Measurements from ENCODE around the gene POLR1A.

POLR1A gene

GRCh38 chr2:86037795-86038192 is 67.9 kb downstream of the POLR1A start:
- no peaks in the 10 kb centered on the region for H3K9me3 ChIP-seq (ENCODE audit: control insufficient read depth, insufficient read depth, low read length)
- no peaks in the 10 kb centered on the region for H3K27me3 ChIP-seq (ENCODE audit: control insufficient read depth, low read length)
- peaks cover 25% of the 10 kb centered on the region for H3F3A ChIP-seq (ENCODE audit: control insufficient read depth, insufficient read depth)
- peaks cover 54% of the 10 kb centered on the region for H3K4me1 ChIP-seq (ENCODE audit: control insufficient read depth, low read length)
- TF ChIP-seq, protein P1, sequence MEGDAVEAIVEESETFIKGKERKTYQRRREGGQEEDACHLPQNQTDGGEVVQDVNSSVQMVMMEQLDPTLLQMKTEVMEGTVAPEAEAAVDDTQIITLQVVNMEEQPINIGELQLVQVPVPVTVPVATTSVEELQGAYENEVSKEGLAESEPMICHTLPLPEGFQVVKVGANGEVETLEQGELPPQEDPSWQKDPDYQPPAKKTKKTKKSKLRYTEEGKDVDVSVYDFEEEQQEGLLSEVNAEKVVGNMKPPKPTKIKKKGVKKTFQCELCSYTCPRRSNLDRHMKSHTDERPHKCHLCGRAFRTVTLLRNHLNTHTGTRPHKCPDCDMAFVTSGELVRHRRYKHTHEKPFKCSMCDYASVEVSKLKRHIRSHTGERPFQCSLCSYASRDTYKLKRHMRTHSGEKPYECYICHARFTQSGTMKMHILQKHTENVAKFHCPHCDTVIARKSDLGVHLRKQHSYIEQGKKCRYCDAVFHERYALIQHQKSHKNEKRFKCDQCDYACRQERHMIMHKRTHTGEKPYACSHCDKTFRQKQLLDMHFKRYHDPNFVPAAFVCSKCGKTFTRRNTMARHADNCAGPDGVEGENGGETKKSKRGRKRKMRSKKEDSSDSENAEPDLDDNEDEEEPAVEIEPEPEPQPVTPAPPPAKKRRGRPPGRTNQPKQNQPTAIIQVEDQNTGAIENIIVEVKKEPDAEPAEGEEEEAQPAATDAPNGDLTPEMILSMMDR (IDR thresholded peaks at IDR 0.05; ENCODE audit: low read depth, low read length, poor library complexity, severe bottlenecking): no peak
- TF ChIP-seq EZH2phosphoT487 (IDR thresholded peaks at IDR 0.05; ENCODE audit: borderline replicate concordance, low read length): no peak
- peaks cover 94% of the 10 kb centered on the region for H3K36me3 ChIP-seq (ENCODE audit: control insufficient read depth, low read length)
- H3K79me2 ChIP-seq (ENCODE audit: control insufficient read depth, low read length): peaks cover 9% of the 10 kb centered on the region
- no peaks in the 10 kb centered on the region for H3K9me2 ChIP-seq (replicated peaks; ENCODE audit: control insufficient read depth, low read length)
- peak overlapping the region; percentile 97 for H3K27ac ChIP-seq (ENCODE audit: low read depth, low read length)
- H3K4me2 ChIP-seq (ENCODE audit: low read length): peak overlapping the region; percentile 85
- H3K4me3 ChIP-seq (ENCODE audit: low read length): peak overlapping the region; percentile 68
- H4K20me1 ChIP-seq (ENCODE audit: control insufficient read depth, insufficient read depth, low read depth, low read length): no peaks in the 10 kb centered on the region

- H3K4me1 ChIP-seq (ENCODE audit: control insufficient read depth, low read length): peaks cover 54% of the 10 kb centered on the region
- peak overlapping the region; percentile 85 for H3K4me2 ChIP-seq (ENCODE audit: low read length)
- peak overlapping the region; percentile 68 for H3K4me3 ChIP-seq (ENCODE audit: low read length)
- no peaks in the 10 kb centered on the region for H3K9me2 ChIP-seq (replicated peaks; ENCODE audit: control insufficient read depth, low read length)
- no peaks in the 10 kb centered on the region for H3K9me3 ChIP-seq (ENCODE audit: control insufficient read depth, insufficient read depth, low read length)
- peaks cover 9% of the 10 kb centered on the region for H3K79me2 ChIP-seq (ENCODE audit: control insufficient read depth, low read length)
- H4K20me1 ChIP-seq (ENCODE audit: control insufficient read depth, insufficient read depth, low read depth, low read length): no peaks in the 10 kb centered on the region
- H3K36me3 ChIP-seq (ENCODE audit: control insufficient read depth, low read length): peaks cover 94% of the 10 kb centered on the region
- no peaks in the 10 kb centered on the region for H3K27me3 ChIP-seq (ENCODE audit: control insufficient read depth, low read length)
- TF ChIP-seq, protein P1 (IDR thresholded peaks at IDR 0.05; ENCODE audit: low read depth, low read length, poor library complexity, severe bottlenecking): no peak
- no peak for TF ChIP-seq EZH2phosphoT487 (IDR thresholded peaks at IDR 0.05; ENCODE audit: borderline replicate concordance, low read length)
- peaks cover 25% of the 10 kb centered on the region for H3F3A ChIP-seq (ENCODE audit: control insufficient read depth, insufficient read depth)
- peak overlapping the region; percentile 97 for H3K27ac ChIP-seq (ENCODE audit: low read depth, low read length)
Observed at GRCh38 chr2:86037141-86037794, 68.4 kb downstream of the POLR1A start.

- no peaks in the 10 kb centered on the region for H3K27me3 ChIP-seq (ENCODE audit: control insufficient read depth, low read length)
- H3K9me2 ChIP-seq (replicated peaks; ENCODE audit: control insufficient read depth, low read length): no peaks in the 10 kb centered on the region
- no peaks in the 10 kb centered on the region for H4K20me1 ChIP-seq (ENCODE audit: control insufficient read depth, insufficient read depth, low read depth, low read length)
- TF ChIP-seq, protein P1 (IDR thresholded peaks at IDR 0.05; ENCODE audit: low read depth, low read length, poor library complexity, severe bottlenecking): no peak
- TF ChIP-seq EZH2phosphoT487 (IDR thresholded peaks at IDR 0.05; ENCODE audit: borderline replicate concordance, low read length): no peak
- no peaks in the 10 kb centered on the region for H3K9me3 ChIP-seq (ENCODE audit: control insufficient read depth, insufficient read depth, low read length)
- peak overlapping the region; percentile 68 for H3K4me3 ChIP-seq (ENCODE audit: low read length)
- H3K27ac ChIP-seq (ENCODE audit: low read depth, low read length): peak overlapping the region; percentile 97
- peaks cover 25% of the 10 kb centered on the region for H3F3A ChIP-seq (ENCODE audit: control insufficient read depth, insufficient read depth)
- peaks cover 54% of the 10 kb centered on the region for H3K4me1 ChIP-seq (ENCODE audit: control insufficient read depth, low read length)
- H3K36me3 ChIP-seq (ENCODE audit: control insufficient read depth, low read length): peaks cover 94% of the 10 kb centered on the region
- H3K4me2 ChIP-seq (ENCODE audit: low read length): peak overlapping the region; percentile 85
- peaks cover 9% of the 10 kb centered on the region for H3K79me2 ChIP-seq (ENCODE audit: control insufficient read depth, low read length)
Observed at GRCh38 chr2:86036669-86037138, 69.0 kb downstream of the POLR1A start.
